CD14-positive monocyte (primary cell): ENCODE results near the gene PLEKHN1. TPM values are rescaled to one million over a fixed set of nuclear protein-coding genes. Genes with fewer than 3 reads are reported as not detected.

Experiments
- DNase-seq, 3 donors: peaks; one replicate each; pipeline ENCODE4 v3.0.0-alpha.2; 2011 to 2022
- H2AFZ ChIP-seq: 2 replicates; pipeline ENCODE4 v1.6.0; 2012; ENCODE audit warnings: mild to moderate bottlenecking, low read depth, low read length, inconsistent platforms; ENCODE audit not compliant: insufficient read depth, poor library complexity, severe bottlenecking
- H3K27ac ChIP-seq, 2 donors: 1 replicate in 1 of 2; 2 replicates in 1 of 2; pipeline ENCODE4 v1.5.1; 2012 to 2013; ENCODE audit warnings: low read length in 2 of 2, control low read depth in 1 of 2, inconsistent platforms in 1 of 2, low read depth in 1 of 2, mild to moderate bottlenecking in 1 of 2
- H3K27me3 ChIP-seq, 2 donors: one replicate each; pipeline versions ENCODE4 v1.6.0 to v1.6.1; 2011 to 2013; ENCODE audit warnings: low read length in 2 of 2; ENCODE audit not compliant: control insufficient read depth in 2 of 2, insufficient read depth in 2 of 2
- H3K36me3 ChIP-seq, 2 donors: replicated peaks in 1 of 2; 1 replicate in 1 of 2; 2 replicates in 1 of 2; pipeline versions ENCODE4 v1.5.1 to v1.6.1; 2012 to 2013; ENCODE audit warnings: low read length in 2 of 2, control low read depth in 1 of 2, inconsistent platforms in 1 of 2, mild to moderate bottlenecking in 1 of 2; ENCODE audit not compliant: insufficient read depth in 2 of 2, control insufficient read depth in 1 of 2
- H3K4me1 ChIP-seq, 2 donors: 1 replicate in 1 of 2; 2 replicates in 1 of 2; pipeline versions ENCODE4 v1.5.1 to v1.6.1; 2012 to 2013; ENCODE audit warnings: low read length in 2 of 2, control low read depth in 1 of 2, inconsistent platforms in 1 of 2, mild to moderate bottlenecking in 1 of 2, moderate library complexity in 1 of 2; ENCODE audit not compliant: insufficient read depth in 2 of 2, control insufficient read depth in 1 of 2
- H3K4me2 ChIP-seq: replicated peaks from 2 replicates; pipeline ENCODE3; 2012; ENCODE audit warnings: low read length, moderate library complexity, mild to moderate bottlenecking; ENCODE audit not compliant: poor library complexity, severe bottlenecking; ENCODE audit errors: extremely low read depth
- H3K4me3 ChIP-seq, 3 experiments: fragments of 200-600 bp in 1 of 3; sonication (generic) in 1 of 3; replicated peaks in 1 of 3; 1 replicate in 2 of 3; 2 replicates in 1 of 3; pipeline ENCODE4 v1.5.1; 2011 to 2013; ENCODE audit warnings: low read length in 3 of 3, mild to moderate bottlenecking in 3 of 3, control low read depth in 2 of 3, low read depth in 2 of 3, inconsistent platforms in 1 of 3, moderate library complexity in 1 of 3
- H3K79me2 ChIP-seq: 2 replicates; pipeline ENCODE4 v1.6.0; 2012; ENCODE audit warnings: mild to moderate bottlenecking, control low read depth, inconsistent platforms, low read length, moderate library complexity; ENCODE audit not compliant: insufficient read depth
- H3K9ac ChIP-seq: 2 replicates; pipeline ENCODE4 v1.6.0; 2017; ENCODE audit warnings: low read length, mild to moderate bottlenecking; ENCODE audit not compliant: insufficient read depth, poor library complexity, severe bottlenecking
- H3K9me3 ChIP-seq, 2 donors: replicated peaks in 1 of 2; 1 replicate in 1 of 2; 2 replicates in 1 of 2; pipeline versions ENCODE4 v1.5.1 to v1.6.1; 2012 to 2013; ENCODE audit warnings: low read length in 2 of 2, control low read depth in 1 of 2; ENCODE audit not compliant: control insufficient read depth in 1 of 2, insufficient read depth in 1 of 2
- H4K20me1 ChIP-seq: 2 replicates; pipeline ENCODE4 v1.6.0; 2012; ENCODE audit warnings: mild to moderate bottlenecking, low read length, control low read depth, moderate library complexity; ENCODE audit not compliant: insufficient read depth
- H3K27ac Mint-ChIP-seq, 7 donors: one replicate each; pipeline ENCODE4 v1.8.0; 2020; ENCODE audit warnings: mild to moderate bottlenecking in 7 of 7, mixed read lengths in 7 of 7, moderate library complexity in 6 of 7, inconsistent platforms in 2 of 7
- H3K27me3 Mint-ChIP-seq, 3 donors: one replicate each; pipeline ENCODE4 v1.8.0; 2021 to 2022; ENCODE audit warnings: low read depth in 3 of 3, mild to moderate bottlenecking in 3 of 3, mixed read lengths in 3 of 3, moderate library complexity in 3 of 3, inconsistent platforms in 1 of 3
- H3K36me3 Mint-ChIP-seq, 2 donors: one replicate each; pipeline ENCODE4 v1.8.0; 2020; ENCODE audit warnings: mixed read lengths in 2 of 2, inconsistent platforms in 1 of 2, mild to moderate bottlenecking in 1 of 2
- H3K4me1 Mint-ChIP-seq: one replicate; pipeline ENCODE4 v1.8.0; 2020; ENCODE audit warnings: mild to moderate bottlenecking, mixed read lengths
- H3K4me3 Mint-ChIP-seq, 2 donors: one replicate each; pipeline ENCODE4 v1.8.0; 2020; ENCODE audit warnings: mild to moderate bottlenecking in 2 of 2, mixed read lengths in 2 of 2, moderate library complexity in 1 of 2
- H3K9me3 Mint-ChIP-seq, 7 donors: one replicate each; pipeline ENCODE4 v1.8.0; 2020 to 2022; ENCODE audit warnings: mixed read lengths in 7 of 7, mild to moderate bottlenecking in 6 of 7, moderate library complexity in 6 of 7, inconsistent platforms in 2 of 7
- CTCF ChIP-seq: fragments of 200-600 bp; IDR thresholded peaks from one replicate; pipeline ENCODE4 v1.8.0; 2022; ENCODE audit warnings: antibody characterized with exemption, mild to moderate bottlenecking
- WGBS: methylation state at CpG from one replicate; pipeline ENCODE4 v1.1.5; 2013; ENCODE audit warnings: missing lambda C conversion rate; ENCODE audit not compliant: insufficient coverage; 5-methylcytosine and 5-hydroxymethylcytosine counted together
- intact Hi-C, 2 donors: fragments of 100-400 bp; cut with micrococcal nuclease; formaldehyde crosslinking; loops; one replicate each; pipeline versions ENCODE4 v1.15.0 to v1.15.1; 2023
- polyA plus RNA-seq, 3 donors: library from polyadenylated mRNA; depleted of rRNA in 1 of 3; unstranded in 2 of 3; stranded (reverse) in 1 of 3; fragments of 300-500 nt in 2 of 3; fragments of >200 nt in 1 of 3; fragmentation: Illumina TruSeq in 2 of 3; gene quantifications; 1 replicate in 2 of 3; 2 replicates in 1 of 3; pipeline ENCODE4 v1.2.3, GENCODE V29; 2012 to 2021

The PLEKHN1 gene
- polyA plus RNA-seq, 3 donors, result 0.21 to 1.5 (median 0.62) TPM

- Histone ChIP-seq H3K4me3 (no peak overlapping the region), H4K20me1 (no peaks in the 10 kb centered on the region), H3K9ac (no peak overlapping the region)
Observed at GRCh38 chr1:983798-984475, 17.7 kb downstream of the PLEKHN1 start.

GRCh38 chr1:984476-984814 lies 18.2 kb downstream of the PLEKHN1 start:
- intact Hi-C loops, result loop anchor here (5.0 to 10.0 kb wide), 2 partner anchors 78 to 80 kb away; no protein-coding TSS in a partner anchor
- Histone ChIP-seq H4K20me1 (no peaks in the 10 kb centered on the region), H3K9me3 (no peaks in the 10 kb centered on the region), H3K27ac (no peak overlapping the region), H3K4me3 (no peak overlapping the region), H3K27me3 (peaks cover 0 to 18% of the 10 kb centered on the region in 2 donors), H3K4me1 (no peaks in the 10 kb centered on the region), H3K9ac (no peak overlapping the region), H3K4me2 (no peak overlapping the region), H3K36me3 (no peaks in the 10 kb centered on the region), H2AFZ (no peak overlapping the region), H3K79me2 (no peaks in the 10 kb centered on the region)
- Mint-ChIP-seq H3K27me3 (peaks cover 40 to 63% (median 48%) of the 10 kb centered on the region in 3 donors), H3K9me3 (peaks cover 0 to 9% (median 5%) of the 10 kb centered on the region in 7 donors), H3K36me3 (no peaks in the 10 kb centered on the region), H3K4me1 (no peaks in the 10 kb centered on the region), H3K4me3 (no peak overlapping the region), H3K27ac (no peak overlapping the region)
- DNase-seq, result no peak
- WGBS, result 0% methylated on average over 2 of the region's 12 CpGs
- TF ChIP-seq CTCF, result peak; percentile 68

More at GRCh38 chr1:983798-984475, 17.7 kb downstream of the PLEKHN1 start:
- Histone ChIP-seq H3K27ac (no peak overlapping the region), H3K79me2 (no peaks in the 10 kb centered on the region), H3K4me2 (no peak overlapping the region), H3K27me3 (peaks cover 0 to 13% of the 10 kb centered on the region in 2 donors), H3K36me3 (no peaks in the 10 kb centered on the region), H3K4me1 (no peaks in the 10 kb centered on the region), H2AFZ (no peak overlapping the region), H3K9me3 (no peaks in the 10 kb centered on the region)
- peaks cover 37 to 59% (median 43%) of the 10 kb centered on the region in 3 donors for H3K27me3 Mint-ChIP-seq
- 22% methylated on average over 23 of the region's 29 CpGs for WGBS
- no peaks in the 10 kb centered on the region for H3K36me3 Mint-ChIP-seq
- peak in 2 of 3 donors; percentile 29 to 50 for DNase-seq
- H3K4me3 Mint-ChIP-seq, result no peak overlapping the region
- peak overlapping the region in 1 of 7 donors; percentile 24 for H3K27ac Mint-ChIP-seq
- intact Hi-C loops, result loop anchor here (5.0 to 10.0 kb wide), 2 partner anchors 78 to 81 kb away; no protein-coding TSS in a partner anchor
- peak; percentile 97 for TF ChIP-seq CTCF
- H3K4me1 Mint-ChIP-seq, result no peaks in the 10 kb centered on the region
- H3K9me3 Mint-ChIP-seq, result peaks cover 0 to 6% (median 4%) of the 10 kb centered on the region in 7 donors
